NCI-H1417 (cell line): ENCODE results near the gene CTNNA2.

Source experiments
- DNase-seq, 3 experiments: peaks; one replicate each; lab custom pipeline; 2025; lab: John Stamatoyannopoulos, UW

CTNNA2 gene

DNA sequence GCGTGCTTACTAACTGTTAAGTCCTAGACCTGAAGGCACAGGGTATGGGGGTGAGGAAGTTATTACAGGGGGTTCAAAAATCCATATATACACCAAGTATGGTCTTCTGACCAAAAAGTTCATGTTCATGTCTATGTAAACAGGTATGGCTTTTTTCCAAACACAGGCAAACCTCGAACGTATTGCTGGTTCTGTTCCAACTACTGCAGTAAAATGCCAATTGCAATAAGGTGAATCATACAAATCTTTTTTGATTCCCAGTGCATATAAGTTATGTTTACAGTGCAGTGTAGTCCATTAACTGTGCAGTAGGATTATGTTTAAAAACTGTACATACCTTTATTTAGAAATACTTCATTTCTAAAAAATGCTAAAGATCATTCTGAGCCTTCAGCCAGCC lies 1037.0 kb downstream of the CTNNA2 start:
- DNase-seq = no peak

DNA sequence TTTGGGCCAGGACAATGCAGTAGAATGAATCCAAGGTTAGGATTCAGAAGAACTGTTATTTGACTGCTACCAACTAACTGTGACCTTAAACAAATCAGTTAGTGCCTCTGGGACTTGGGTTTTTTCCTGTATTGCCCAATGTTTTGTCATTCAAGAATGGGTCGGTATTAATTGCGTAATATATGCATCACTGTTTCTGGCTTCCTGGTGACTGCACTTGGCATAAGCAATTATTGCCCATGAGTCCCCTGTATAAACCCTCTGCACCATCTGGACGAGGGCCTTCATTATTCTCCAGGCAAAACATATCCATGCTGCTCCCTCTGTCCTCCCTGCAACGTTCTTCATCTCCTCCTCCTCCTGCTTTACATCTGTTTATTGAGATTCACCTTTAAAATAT lies 1047.5 kb downstream of the CTNNA2 start:
- DNase-seq = no peak

DNA sequence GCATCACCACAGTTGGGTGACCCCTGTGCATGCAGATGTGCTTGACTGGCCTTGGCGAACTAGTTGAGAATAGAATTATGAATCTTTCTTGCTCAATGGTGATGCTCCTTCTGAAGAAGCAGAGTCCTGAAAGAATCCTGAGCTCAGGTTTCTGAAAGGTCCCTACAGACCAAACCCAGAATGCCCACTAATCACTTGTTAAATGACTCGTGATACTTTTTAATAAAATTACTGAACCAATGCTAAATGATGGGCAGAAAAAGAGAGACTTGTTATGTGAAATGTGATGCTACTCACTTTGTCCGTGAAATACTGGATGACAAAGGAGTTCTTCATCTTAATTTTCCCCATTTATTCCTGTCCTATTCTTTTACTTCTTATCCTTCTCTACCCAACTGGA lies 1055.2 kb downstream of the CTNNA2 start:
- no peak for DNase-seq

DNA sequence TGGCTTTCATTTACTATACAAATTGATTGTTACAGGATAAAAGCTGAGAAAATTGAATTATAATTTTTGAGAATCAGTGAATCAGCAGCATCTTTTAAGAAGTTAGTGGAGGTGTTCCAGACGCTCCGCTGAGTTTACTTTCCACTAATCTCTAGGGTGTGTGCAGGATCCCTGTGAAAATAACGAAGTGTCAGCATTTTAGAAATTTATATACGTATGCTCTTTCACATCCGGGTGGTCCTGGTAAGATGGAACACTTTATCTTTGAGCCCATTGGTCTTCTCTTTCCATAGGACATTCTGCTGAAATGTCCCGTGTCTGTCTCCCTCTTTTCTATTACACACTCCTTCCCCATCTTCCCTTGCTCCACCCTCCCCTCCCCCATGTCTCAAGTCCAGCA lies 1060.3 kb downstream of the CTNNA2 start:
- no peak for DNase-seq

DNA sequence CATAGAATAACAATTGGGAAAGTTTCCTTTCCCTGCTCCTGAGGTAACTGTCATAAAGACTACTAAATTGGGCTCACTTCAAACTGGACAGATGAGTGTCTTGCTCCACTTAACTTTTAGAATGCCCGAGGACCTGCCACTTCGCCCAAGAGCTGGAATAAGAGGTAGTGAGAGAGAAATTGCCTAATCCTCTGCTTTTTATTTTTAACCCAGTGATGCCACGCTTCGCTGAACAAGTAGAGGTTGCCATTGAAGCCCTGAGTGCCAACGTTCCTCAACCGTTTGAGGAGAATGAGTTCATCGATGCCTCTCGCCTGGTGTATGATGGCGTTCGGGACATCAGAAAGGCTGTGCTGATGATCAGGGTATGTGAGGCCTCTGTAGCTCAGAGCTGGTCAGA lies 1061.1 kb downstream of the CTNNA2 start:
- DNase-seq = peak in 1 of 3 experiments; percentile 55

DNA sequence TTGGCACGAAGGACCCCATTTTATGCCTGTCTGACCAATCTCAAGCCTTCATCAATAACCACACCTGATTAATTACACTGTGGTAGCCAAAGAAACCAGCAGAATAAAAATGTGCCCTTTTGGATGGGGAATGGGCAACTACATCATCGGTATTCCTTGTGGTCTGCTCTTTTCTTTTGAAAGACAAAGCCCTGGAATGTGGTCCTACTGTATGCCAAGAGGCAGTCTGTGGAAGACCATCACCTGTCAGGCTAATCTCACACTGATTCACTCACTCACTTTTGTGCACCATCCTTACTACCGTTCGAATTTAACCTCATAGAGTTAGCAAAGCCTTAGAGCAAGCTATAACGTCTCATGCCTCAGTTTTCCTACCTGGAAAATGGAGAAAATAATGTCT lies 1066.9 kb downstream of the CTNNA2 start:
- no peak for DNase-seq

DNA sequence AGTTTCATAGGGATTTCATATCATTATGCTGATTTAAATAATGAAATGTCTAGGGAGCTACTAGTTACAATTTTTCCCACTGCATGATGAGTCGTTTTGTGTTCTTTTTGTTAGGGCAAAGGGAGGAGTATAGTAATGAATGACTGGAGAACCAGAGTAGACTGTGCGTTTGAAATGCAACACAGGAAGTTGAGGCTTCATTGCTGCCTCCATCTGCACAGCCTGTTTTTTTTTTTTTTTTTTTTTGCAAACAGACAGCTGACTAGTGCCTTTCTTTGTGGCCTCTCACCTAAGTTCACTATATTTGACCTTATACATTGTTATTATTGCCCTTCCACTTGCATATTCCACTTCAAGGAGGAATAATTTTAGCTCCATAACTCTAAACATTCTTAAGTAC lies 1078.4 kb downstream of the CTNNA2 start:
- peak in 1 of 3 experiments; percentile 13 for DNase-seq

DNA sequence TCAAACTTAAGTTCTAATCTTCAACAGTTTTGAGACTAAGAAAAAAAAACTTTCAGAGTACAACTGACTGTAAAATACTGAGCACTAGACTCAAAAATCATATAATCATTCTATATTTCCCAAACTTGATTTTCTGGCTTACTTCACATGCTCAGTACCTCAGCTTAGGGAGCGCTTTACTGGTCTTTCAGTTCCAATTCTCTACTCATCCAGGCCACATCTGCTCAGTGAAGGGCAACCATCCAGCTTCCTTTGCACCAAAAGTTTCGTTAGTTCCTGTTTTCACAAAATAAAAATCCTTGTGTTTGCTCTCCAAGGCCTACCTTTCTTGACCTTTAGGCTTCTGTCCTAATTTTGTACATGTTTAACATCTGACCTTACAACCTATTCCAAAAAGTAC lies 1079.3 kb downstream of the CTNNA2 start:
- no peak for DNase-seq

DNA sequence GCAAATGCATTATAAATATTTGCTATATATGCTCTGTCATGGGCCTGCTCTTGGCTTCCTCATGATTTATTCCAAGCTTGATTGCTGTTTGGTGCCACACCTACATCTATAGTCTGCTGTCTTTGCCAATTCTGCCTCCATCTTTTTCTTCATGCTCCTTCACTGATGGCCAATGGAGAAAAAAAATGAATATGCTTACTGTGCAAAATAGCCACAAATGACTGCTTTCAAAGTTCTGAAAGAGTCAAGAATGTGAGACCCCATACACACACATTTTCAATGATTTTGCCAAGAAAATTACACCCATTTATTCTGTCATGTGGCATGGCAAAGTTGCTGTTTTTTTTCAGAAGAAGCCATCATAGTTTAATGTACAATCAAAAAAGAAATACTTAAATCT lies 1097.3 kb downstream of the CTNNA2 start:
- DNase-seq = no peak

DNA sequence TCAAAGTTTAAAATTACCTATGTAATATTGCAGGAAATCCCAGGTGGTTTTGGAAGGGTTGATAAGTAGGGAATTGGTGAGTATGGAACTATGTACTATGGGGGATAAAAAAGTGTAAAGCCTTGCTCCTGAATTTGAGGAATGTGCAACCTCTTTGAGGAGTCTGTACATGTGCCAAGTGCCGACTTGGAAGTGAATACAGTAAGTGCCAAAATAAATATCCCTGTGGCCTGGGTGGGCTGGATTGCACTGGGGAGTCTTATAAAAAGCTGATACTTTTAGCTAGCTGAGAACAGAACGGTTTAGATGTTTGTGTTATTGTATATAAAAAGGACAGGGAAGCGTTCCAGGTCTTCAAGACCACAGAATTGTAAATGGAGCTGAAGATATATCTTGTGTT lies 1108.8 kb downstream of the CTNNA2 start:
- DNase-seq = no peak

DNA sequence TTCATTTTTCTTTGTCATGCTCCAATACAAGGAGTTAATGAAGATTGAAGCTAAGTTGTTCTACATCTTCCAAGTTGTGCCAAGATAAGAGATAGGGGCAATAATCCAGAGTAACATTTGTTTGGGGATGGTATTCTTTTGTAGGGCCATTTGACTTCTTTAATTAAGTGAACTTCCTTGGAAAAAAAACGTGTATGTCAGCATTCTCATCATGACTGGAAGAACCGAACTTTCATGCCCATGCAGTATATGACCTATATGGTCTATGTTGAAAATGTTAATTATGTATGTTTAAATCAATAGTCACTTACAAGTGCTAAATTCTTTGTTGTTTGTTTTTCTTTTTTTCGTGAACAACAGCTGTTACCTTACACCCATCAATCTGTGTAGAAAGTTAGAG lies 1111.2 kb downstream of the CTNNA2 start:
- no peak for DNase-seq

DNA sequence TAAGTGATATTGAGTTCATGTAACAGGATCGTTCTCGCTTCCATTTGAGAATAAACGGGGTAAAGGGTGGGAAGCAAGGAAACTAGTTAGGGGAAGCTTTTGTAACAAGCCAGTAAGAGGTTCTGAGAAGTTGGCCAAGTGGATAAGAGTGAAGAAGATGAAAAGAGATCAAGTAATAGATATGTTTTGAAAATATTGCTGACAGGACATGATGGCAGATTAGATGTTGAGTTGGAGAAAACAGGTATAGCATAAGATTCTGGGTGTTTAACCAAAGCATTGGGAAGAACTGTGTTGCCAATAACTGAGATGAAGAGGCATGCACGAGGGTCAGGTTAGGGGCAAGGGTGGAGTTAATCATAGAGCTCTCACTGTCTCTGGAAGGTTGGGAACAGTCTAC lies 1121.7 kb downstream of the CTNNA2 start:
- no peak for DNase-seq

DNA sequence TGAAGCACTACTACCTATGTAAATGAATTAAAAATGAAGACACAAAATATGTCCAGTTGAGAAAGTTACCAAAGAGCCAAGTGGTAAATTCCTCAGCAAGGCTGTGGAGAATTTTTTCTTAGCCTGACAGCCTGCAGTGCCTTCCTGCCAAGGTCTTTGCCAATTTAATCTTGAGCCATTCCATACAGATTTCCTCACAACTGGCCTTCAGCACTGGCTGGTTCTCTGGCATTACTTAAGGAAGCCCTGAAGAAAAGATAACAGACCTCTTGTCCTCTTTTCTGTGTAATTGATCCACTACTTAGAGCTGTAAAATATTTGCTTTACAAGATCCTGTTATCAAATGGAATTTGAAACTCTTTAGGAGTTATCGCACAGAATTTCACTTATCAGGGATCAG lies 1125.9 kb downstream of the CTNNA2 start:
- DNase-seq = no peak

DNA sequence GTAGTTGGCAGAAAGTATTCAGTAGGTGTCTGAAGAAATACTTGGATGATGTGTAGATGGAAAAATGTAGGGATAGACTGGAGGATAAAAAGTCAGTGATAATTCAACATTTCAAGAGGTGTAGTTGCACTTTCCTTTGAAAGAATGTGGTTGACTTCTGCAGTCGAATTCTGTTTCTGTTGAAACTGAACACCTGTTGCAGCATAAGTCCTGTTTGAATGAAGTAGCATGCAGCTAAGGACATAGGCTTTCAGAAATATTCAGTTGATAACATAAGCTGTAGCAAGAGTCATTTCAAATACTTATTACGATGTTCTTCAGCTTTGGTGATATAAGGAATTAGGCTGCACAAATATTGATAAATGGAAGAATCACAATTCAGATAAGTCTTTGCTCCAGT lies 1129.6 kb downstream of the CTNNA2 start:
- no peak for DNase-seq

DNA sequence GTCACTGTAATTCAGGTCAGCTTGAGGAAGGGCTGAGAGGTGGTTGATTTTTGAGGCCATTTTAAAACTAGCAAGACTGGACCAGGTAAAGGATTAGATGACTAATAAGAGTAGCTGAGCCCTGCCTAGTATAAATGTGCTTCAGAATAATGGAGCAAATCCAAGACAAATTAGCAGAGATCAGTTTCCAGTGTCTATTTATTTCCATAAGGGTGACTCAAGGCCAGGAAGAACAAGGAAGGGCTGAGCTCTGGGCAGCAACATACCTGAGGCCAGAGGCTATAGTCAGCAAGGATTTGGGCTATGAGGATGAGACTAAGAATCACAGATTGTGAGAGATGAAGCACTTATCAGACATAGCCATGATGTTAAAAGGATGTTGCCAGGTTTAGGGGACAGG lies 1130.7 kb downstream of the CTNNA2 start:
- no peak for DNase-seq

DNA sequence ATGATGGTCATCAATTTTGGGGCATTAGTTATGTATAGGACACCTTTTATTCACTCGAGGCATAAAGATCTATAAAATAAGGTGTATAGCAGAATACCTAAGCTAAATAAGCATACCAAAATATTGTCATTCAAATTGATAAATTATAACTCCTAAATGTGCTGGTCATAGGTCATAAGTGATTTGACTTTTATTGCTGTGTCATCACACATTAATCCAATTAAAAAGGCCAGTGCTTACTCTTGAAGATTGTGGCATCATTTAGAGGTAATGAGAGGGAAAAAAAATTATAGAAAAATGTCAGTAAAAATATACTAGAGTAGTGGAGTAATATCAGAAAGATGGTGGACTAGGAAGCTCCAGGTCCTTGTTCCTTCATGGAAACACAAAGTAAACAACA lies 1138.6 kb downstream of the CTNNA2 start:
- DNase-seq = no peak

DNA sequence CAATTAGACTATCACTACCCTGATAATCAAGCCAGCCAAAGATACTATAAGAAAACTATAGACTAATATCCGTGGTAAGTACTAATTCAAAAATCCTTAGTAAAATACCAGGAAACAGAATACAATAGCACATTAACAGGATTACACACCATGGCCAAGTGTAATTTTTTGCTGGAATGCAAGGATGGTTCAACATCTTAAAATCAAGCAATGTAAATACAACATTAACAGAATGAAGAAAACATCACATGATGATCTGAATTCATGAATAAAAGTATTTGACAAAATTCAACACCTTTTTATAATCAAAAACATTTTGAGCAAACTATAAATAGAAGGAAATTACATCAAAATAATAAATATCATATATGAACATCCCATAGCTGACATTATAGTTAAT lies 1142.4 kb downstream of the CTNNA2 start:
- no peak for DNase-seq

DNA sequence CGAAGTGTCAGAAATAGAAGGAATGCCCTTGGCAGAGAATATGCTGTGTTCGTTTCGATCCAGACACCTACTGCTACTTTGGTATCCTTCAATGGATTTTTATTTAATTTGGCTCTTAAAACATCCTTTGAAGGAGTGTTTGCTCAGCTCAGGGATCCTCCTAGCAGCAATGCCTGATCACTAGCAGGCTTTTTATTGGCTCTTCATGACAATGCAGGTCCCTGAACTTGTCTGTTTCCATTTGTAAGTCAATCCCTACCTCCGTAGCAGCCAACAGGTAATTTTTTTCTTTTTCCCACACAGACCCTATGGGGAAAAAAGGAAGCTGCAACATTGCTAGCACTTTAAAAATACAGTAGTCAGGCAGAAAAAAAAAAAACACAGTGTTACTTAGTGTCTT lies 1157.9 kb downstream of the CTNNA2 start:
- DNase-seq = no peak

DNA sequence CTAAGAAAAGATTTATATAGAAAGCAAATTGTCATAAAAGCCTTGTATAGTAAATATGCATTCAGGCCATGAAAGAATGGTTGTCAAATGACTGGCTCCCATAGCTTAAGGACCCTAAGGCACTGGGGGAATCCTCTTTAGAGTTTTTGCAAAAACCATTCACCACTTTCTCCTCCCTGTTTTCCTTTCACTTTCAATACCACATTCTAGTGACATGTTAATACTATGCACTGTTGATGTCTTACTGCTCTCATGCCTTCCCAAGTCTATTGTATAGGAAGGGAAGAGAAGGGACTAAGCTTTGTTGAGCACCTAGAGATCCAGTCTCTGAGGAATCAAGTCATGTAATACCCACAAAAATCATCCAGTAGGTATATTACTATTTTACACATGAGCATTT lies 1174.7 kb downstream of the CTNNA2 start:
- no peak for DNase-seq

DNA sequence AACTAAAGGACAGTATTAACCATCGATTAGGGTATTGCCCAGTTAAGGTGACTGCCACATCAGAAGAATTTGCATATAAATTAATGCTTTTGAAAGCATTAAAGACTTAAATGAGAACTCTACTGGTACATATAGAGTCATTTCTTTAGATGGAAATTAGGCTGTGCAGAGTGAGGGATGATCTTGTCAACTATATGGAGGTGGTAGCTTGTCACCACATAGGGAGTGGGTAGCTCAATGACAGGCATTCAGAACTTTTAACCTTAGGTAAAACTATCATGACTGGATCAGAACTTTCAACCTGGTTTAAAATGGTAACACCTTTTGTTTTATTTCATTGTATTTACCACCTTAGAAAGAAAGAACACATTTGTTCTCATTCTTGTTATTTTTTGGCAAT lies 1176.3 kb downstream of the CTNNA2 start:
- no peak for DNase-seq
